ENCODE measurements around the gene PAM16. TPM values are rescaled to one million over a fixed set of nuclear protein-coding genes. Genes with fewer than 3 reads are reported as not detected.

Gene PAM16
- total and polyA plus RNA-seq, 4 donors, result 23.0 to 183 (median 58.7) TPM

DNA sequence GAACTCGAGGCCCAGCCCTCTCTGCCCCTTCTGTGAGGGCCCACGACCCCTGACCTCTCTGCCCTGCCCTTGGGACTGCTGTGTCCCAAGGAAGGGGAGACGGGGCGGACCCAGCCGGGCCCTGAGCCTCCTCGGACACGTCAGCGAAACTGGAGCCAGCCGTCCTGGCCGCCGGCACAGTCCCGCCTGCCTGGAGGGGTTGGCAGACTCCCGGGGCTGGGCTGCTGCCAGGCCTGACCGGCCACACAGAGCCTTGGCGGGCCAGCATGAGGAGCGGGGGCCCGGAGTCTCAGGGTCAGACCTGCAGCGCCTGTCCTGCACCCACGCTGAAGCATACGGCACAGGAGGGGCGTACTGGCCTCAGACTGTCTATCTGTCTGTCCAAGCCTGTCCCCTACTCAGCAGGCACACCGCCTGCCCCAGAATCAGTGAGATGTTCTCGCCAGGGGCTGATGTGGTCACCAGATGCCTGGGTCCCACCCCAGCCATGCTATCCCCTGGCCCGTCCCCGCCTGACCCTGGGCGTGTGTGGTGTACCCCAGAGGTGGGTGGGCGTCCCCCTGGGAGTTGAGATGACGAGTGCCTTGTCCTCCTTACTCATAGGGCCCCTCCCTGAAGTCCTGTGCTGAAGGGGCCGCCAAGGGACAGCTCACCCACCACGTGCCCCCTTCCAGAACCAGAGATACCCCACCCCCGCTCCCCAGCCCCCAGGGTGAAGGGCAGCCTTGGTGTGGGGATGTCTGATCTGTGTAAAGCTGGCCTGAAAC lies 25.2 kb upstream of the PAM16 start:
- H3K9ac ChIP-seq (ENCODE audit: insufficient read depth in 1 of 2, low read length in 2 of 2), result no peak overlapping the region
- H3K36me3 ChIP-seq (ENCODE audit: control insufficient read depth in 4 of 4, insufficient read depth in 4 of 4, low read length in 4 of 4), result peaks cover 0 to 22% (median 3%) of the 10 kb centered on the region in 4 donors
- H3K27ac ChIP-seq (ENCODE audit: low read depth in 1 of 2, low read length in 1 of 2), result peak overlapping the region; percentile 51 to 90
- no peaks in the 10 kb centered on the region for H3K27me3 ChIP-seq (ENCODE audit: control insufficient read depth in 3 of 3, insufficient read depth in 3 of 3, low read length in 2 of 3)
- peak; percentile 7 for ATAC-seq (ENCODE audit: insufficient read depth, low FRiP score)
- TF ChIP-seq, protein P1, sequence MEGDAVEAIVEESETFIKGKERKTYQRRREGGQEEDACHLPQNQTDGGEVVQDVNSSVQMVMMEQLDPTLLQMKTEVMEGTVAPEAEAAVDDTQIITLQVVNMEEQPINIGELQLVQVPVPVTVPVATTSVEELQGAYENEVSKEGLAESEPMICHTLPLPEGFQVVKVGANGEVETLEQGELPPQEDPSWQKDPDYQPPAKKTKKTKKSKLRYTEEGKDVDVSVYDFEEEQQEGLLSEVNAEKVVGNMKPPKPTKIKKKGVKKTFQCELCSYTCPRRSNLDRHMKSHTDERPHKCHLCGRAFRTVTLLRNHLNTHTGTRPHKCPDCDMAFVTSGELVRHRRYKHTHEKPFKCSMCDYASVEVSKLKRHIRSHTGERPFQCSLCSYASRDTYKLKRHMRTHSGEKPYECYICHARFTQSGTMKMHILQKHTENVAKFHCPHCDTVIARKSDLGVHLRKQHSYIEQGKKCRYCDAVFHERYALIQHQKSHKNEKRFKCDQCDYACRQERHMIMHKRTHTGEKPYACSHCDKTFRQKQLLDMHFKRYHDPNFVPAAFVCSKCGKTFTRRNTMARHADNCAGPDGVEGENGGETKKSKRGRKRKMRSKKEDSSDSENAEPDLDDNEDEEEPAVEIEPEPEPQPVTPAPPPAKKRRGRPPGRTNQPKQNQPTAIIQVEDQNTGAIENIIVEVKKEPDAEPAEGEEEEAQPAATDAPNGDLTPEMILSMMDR (IDR thresholded peaks at IDR 0.05; ENCODE audit: control extremely low read depth, extremely low read depth), result no peak
- DNase-seq, result peak; percentile 85 to 92 (median 89)
- WGBS, 2 donors, result 51 to 76% methylated on average over 29 to 31 of the region's 31 CpGs
- H3K9me3 ChIP-seq (ENCODE audit: control insufficient read depth in 4 of 4, insufficient read depth in 3 of 4, low read length in 3 of 4), result no peaks in the 10 kb centered on the region
- H3K4me3 ChIP-seq, result no peak overlapping the region
- H3K4me1 ChIP-seq (ENCODE audit: control insufficient read depth in 5 of 5, insufficient read depth in 5 of 5, low read length in 5 of 5), result peaks cover 7 to 60% (median 36%) of the 10 kb centered on the region in 5 donors

- Histone ChIP-seq H3K27me3 (ENCODE audit: control insufficient read depth in 3 of 3, insufficient read depth in 3 of 3, low read length in 2 of 3) (no peaks in the 10 kb centered on the region), H3K36me3 (ENCODE audit: control insufficient read depth in 4 of 4, insufficient read depth in 4 of 4, low read length in 4 of 4) (peaks cover 0 to 17% (median 1%) of the 10 kb centered on the region in 4 donors), H3K4me3 (no peak overlapping the region), H3K9me3 (ENCODE audit: control insufficient read depth in 4 of 4, insufficient read depth in 3 of 4, low read length in 3 of 4) (no peaks in the 10 kb centered on the region), H3K4me1 (ENCODE audit: control insufficient read depth in 5 of 5, insufficient read depth in 5 of 5, low read length in 5 of 5) (peaks cover 7 to 66% (median 39%) of the 10 kb centered on the region in 5 donors), H3K27ac (ENCODE audit: low read depth in 1 of 2, low read length in 1 of 2) (peak overlapping the region; percentile 51 to 90), H3K9ac (ENCODE audit: insufficient read depth in 1 of 2, low read length in 2 of 2) (no peak overlapping the region)
- no peak for DNase-seq
- TF ChIP-seq, protein P1 (IDR thresholded peaks at IDR 0.05; ENCODE audit: control extremely low read depth, extremely low read depth), result no peak
- ATAC-seq (ENCODE audit: insufficient read depth, low FRiP score), result no peak
- 78 to 86% methylated on average over 15 of the region's 15 CpGs for WGBS, 2 donors
Observed at GRCh38 chr16:4375717-4376116, 24.6 kb upstream of the PAM16 start.

DNA sequence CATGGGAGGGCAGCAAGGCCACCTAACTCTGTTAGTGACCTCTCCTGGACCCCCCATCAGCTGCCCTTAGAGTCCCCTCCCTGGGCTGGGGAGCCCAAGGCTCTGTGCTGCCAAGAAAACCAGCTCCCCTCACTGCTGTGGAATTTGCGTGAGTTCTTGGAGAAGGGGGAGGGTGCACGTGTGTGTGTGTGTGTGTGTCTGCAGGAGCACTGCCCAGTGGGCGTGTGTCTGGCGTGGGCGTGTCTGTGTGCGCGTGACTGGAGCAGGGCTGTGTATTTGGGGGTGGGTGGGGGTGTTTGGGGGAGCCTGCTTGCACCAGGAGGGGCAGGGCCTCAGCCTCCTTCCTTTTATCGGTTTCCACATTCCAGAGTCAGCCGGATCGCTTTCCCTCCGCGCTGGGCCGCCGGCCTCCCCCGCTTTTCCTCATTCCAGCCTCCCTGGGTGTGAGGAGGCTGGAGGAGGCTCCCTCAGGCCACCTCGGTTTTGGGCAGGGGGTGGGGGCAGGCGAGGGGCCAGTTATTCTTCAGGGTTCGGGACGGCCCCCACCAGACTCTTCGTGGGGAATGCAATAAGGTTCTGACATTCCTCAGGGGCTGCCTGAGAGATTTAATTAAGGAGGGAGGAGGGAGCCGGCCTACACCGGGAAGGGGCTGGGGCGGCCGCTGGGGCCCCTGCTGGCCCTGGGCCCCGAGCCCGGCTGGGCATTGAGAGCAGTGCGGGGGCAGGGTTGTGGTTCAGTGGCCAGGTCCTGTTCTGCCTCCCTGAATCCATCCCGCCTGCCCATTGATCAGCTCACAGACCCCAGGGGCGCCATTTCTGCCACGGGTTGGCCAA lies 23.0 kb upstream of the PAM16 start:
- Histone ChIP-seq H3K27me3 (ENCODE audit: control insufficient read depth in 3 of 3, insufficient read depth in 3 of 3, low read length in 2 of 3) (no peaks in the 10 kb centered on the region), H3K9me3 (ENCODE audit: control insufficient read depth in 4 of 4, insufficient read depth in 3 of 4, low read length in 3 of 4) (no peaks in the 10 kb centered on the region), H3K36me3 (ENCODE audit: control insufficient read depth in 4 of 4, insufficient read depth in 4 of 4, low read length in 4 of 4) (peaks cover 0 to 10% (median 1%) of the 10 kb centered on the region in 4 donors), H3K9ac (ENCODE audit: insufficient read depth in 1 of 2, low read length in 2 of 2) (peak overlapping the region in 1 of 2 donors; percentile 69), H3K4me1 (ENCODE audit: control insufficient read depth in 5 of 5, insufficient read depth in 5 of 5, low read length in 5 of 5) (peaks cover 7 to 72% (median 47%) of the 10 kb centered on the region in 5 donors), H3K4me3 (peak overlapping the region; percentile 21), H3K27ac (ENCODE audit: low read depth in 1 of 2, low read length in 1 of 2) (peak overlapping the region in 1 of 2 donors; percentile 94)
- DNase-seq, result peak; percentile 87 to 93 (median 91)
- 43 to 60% methylated on average over 28 to 30 of the region's 30 CpGs for WGBS, 2 donors
- no peak for ATAC-seq (ENCODE audit: insufficient read depth, low FRiP score)
- TF ChIP-seq, protein P1 (IDR thresholded peaks at IDR 0.05; ENCODE audit: control extremely low read depth, extremely low read depth), result no peak

All from lung (tissue), 12 donors.